HepG2 (cell line): Measurements from ENCODE around the gene PDILT. TPM values are rescaled to one million over a fixed set of nuclear protein-coding genes. Genes with fewer than 3 reads are reported as not detected.
A peak's percentile ranks its signal among the peaks of the same experiment; 100 is the strongest.

ENCODE experiments used
- ARID2 ChIP-seq: sonication (generic); formaldehyde crosslinking; IDR thresholded peaks from 2 replicates; pipeline ENCODE4 v1.8.1; 2022; ENCODE audit warnings: mild to moderate bottlenecking, missing genetic modification reagents, borderline replicate concordance
- ATM ChIP-seq: fragments of 450-650 bp; IDR thresholded peaks from 2 replicates; pipeline ENCODE4 v1.7.1; 2017; ENCODE audit warnings: mild to moderate bottlenecking, borderline replicate concordance
- DZIP1 ChIP-seq: sonication (generic); formaldehyde crosslinking; IDR thresholded peaks from 2 replicates; pipeline ENCODE4 v1.5.0; 2020; ENCODE audit warnings: mild to moderate bottlenecking, missing genetic modification reagents
- FOXO4 ChIP-seq: sonication (generic); formaldehyde crosslinking; conservative IDR thresholded peaks from 2 replicates; pipeline ENCODE4 v1.8.1; 2023; ENCODE audit warnings: missing genetic modification reagents
- KAT7 ChIP-seq: IDR thresholded peaks from 2 replicates; pipeline ENCODE4 v1.6.1; 2018; ENCODE audit warnings: borderline replicate concordance, missing compliant biosample characterization
- KLF11 ChIP-seq: IDR thresholded peaks from 2 replicates; pipeline ENCODE4 v1.6.1; 2016; ENCODE audit warnings: missing compliant biosample characterization
- MIER3 ChIP-seq: IDR thresholded peaks from 2 replicates; pipeline ENCODE4 v1.6.1; 2016; ENCODE audit warnings: missing compliant biosample characterization, borderline replicate concordance
- MZF1 ChIP-seq: sonication (generic); formaldehyde crosslinking; IDR thresholded peaks from 2 replicates; pipeline ENCODE4 v1.8.1; 2023; ENCODE audit warnings: mild to moderate bottlenecking, missing genetic modification reagents, borderline replicate concordance
- NFRKB ChIP-seq: fragments of 450-650 bp; IDR thresholded peaks from 2 replicates; pipeline ENCODE4 v1.6.1; 2017
- PHF20 ChIP-seq: sonication (generic); formaldehyde crosslinking; IDR thresholded peaks from 2 replicates; pipeline ENCODE4 v1.5.0; 2020; ENCODE audit warnings: mild to moderate bottlenecking, missing genetic modification reagents
- PHF5A ChIP-seq: IDR thresholded peaks from one replicate; pipeline ENCODE4 v1.6.1; 2018; ENCODE audit warnings: low read depth, missing genetic modification reagents; ENCODE audit not compliant: unreplicated experiment
- RAD51 ChIP-seq: fragments of 450-650 bp; IDR thresholded peaks from 2 replicates; pipeline ENCODE4 v1.6.1; 2016; ENCODE audit warnings: borderline replicate concordance
- REPIN1 ChIP-seq: sonication (generic); formaldehyde crosslinking; IDR thresholded peaks from 2 replicates; pipeline ENCODE4 v1.8.0; 2022; ENCODE audit warnings: missing genetic modification reagents, low read depth, mild to moderate bottlenecking, borderline replicate concordance
- REST ChIP-seq, 2 experiments: IDR thresholded peaks; 2 replicates each; pipeline ENCODE4 v1.6.1; 2011 to 2012; ENCODE audit warnings: low read length in 2 of 2, borderline replicate concordance in 1 of 2, low read depth in 1 of 2, mild to moderate bottlenecking in 1 of 2, moderate library complexity in 1 of 2
- SNRNP70 ChIP-seq: fragments of 200-400 bp; formaldehyde crosslinking; IDR thresholded peaks from 2 replicates; pipeline ENCODE4 v1.6.1; 2017; ENCODE audit warnings: mild to moderate bottlenecking, low read depth, low read length, moderate library complexity
- TFE3 ChIP-seq: IDR thresholded peaks from 2 replicates; pipeline ENCODE4 v1.6.1; 2016
- TOPORS ChIP-seq: sonication (generic); formaldehyde crosslinking; IDR thresholded peaks from 2 replicates; pipeline ENCODE4 v1.8.0; 2023; ENCODE audit warnings: mild to moderate bottlenecking, missing genetic modification reagents
- TP53 ChIP-seq: sonication (generic); formaldehyde crosslinking; conservative IDR thresholded peaks from 2 replicates; pipeline ENCODE4 v1.4.0; 2020; ENCODE audit warnings: missing genetic modification reagents
- ZNF549 ChIP-seq: sonication (generic); formaldehyde crosslinking; IDR thresholded peaks from 2 replicates; pipeline ENCODE4 v1.5.0; 2020; ENCODE audit warnings: missing genetic modification reagents
- polyA plus RNA-seq, 8 experiments: library from polyadenylated mRNA; depleted of rRNA in 3 of 8; stranded (reverse) in 7 of 8; unstranded in 1 of 8; fragments of >200 nt; fragmentation: Illumina TruSeq in 4 of 8; extraction: Trizol in 4 of 8; gene quantifications; 2 replicates each; pipeline versions ENCODE4 v1.2.1 to v1.2.3, GENCODE V29; 2011 to 2016; ENCODE audit warnings: low read depth in 4 of 8, missing spikeins in 1 of 8, mixed read lengths in 1 of 8; ENCODE audit not compliant: insufficient read depth in 1 of 8
- total RNA-seq, 5 experiments: library from RNA; depleted of rRNA; stranded (reverse); fragments of >200 nt; fragmentation: Illumina TruSeq; extraction: Trizol; gene quantifications; 2 replicates each; pipeline ENCODE4 v1.2.3, GENCODE V29; 2016; ENCODE audit warnings: low read depth in 1 of 5

The PDILT gene
- total and polyA plus RNA-seq, 2 of the 13 experiments (the other 11 are each of a cell fraction or from before 2014, with no cell fraction given): not detected

- no peak for TF ChIP-seq ATM
- TF ChIP-seq REST (IDR thresholded peaks at IDR 0.05; ENCODE audit: borderline replicate concordance in 1 of 2, low read depth in 1 of 2, low read length in 2 of 2): peak; percentile 54 to 94
- peak; percentile 91 for TF ChIP-seq PHF5A
- peak; percentile 99 for TF ChIP-seq TFE3 (CRISPR knock-in tag)
- no peak; the same call in 1 of the 2 replicates for TF ChIP-seq ZNF549 (CRISPR knock-in tag)
- no peak for TF ChIP-seq NFRKB
- no peak for TF ChIP-seq SNRNP70
- no peak for TF ChIP-seq MIER3 (CRISPR knock-in tag)
- TF ChIP-seq TP53 (CRISPR knock-in tag): 0 out of 2 replicates have a peak, but pooled peaks have one; percentile 74
- TF ChIP-seq DZIP1 (CRISPR knock-in tag): no peak
- peak; percentile 20; the same call in 1 of the 2 replicates for TF ChIP-seq RAD51
- TF ChIP-seq KLF11 (CRISPR knock-in tag): no peak; the same call in 1 of the 2 replicates
- no peak for TF ChIP-seq KAT7 (CRISPR knock-in tag)
- peak; percentile 45; the same call in 1 of the 2 replicates for TF ChIP-seq TOPORS
- TF ChIP-seq PHF20 (CRISPR knock-in tag): 0 out of 2 replicates have a peak, but pooled peaks have one; percentile 34
- peak; percentile 57; the same call in 1 of the 2 replicates for TF ChIP-seq REPIN1 (CRISPR knock-in tag)
- 0 out of 2 replicates have a peak, but pooled peaks have one; percentile 81 for TF ChIP-seq MZF1 (CRISPR knock-in tag)
- TF ChIP-seq FOXO4 (CRISPR knock-in tag): no peak
- no peak for TF ChIP-seq ARID2 (CRISPR knock-in tag)
Measured at GRCh38 chr16:20424129-20424866, 19.8 kb upstream of the PDILT start (continued).
